HG03342 (cell line): ENCODE data around the gene FAM219A.

Experiments
- ATAC-seq: cut with Tn5 transposase; IDR thresholded peaks from one replicate; pipeline ENCODE4 v1.9.1; 2021; ENCODE audit warnings: mild to moderate bottlenecking, moderate library complexity; ENCODE audit not compliant: unreplicated experiment

The FAM219A gene

GRCh38 chr9:34458013-34458958 is at the start of gene FAM219A, which contains the start of gene DNAI1:
TSS of gene FAM219A (minus strand) at chr9:34458570. CDS start at chr9:34458263, 307 bp downstream.
TSS of gene DNAI1 (plus strand) at chr9:34458805. CDS start at chr9:34459006, 201 bp downstream.
- ATAC-seq: peak; percentile 97

GRCh38 chr9:34507966-34508365 is 49.6 kb upstream of the FAM219A start:
- no peak for ATAC-seq

GRCh38 chr9:34507556-34507955 is 49.2 kb upstream of the FAM219A start:
- no peak for ATAC-seq

- ATAC-seq: no peak
Observed at GRCh38 chr9:34506623-34507022, 48.3 kb upstream of the FAM219A start.

- ATAC-seq: no peak
Observed at GRCh38 chr9:34505370-34506120, 47.2 kb upstream of the FAM219A start.

- ATAC-seq: no peak
Observed at GRCh38 chr9:34503406-34503805, 45.0 kb upstream of the FAM219A start.

- ATAC-seq: no peak
Observed at GRCh38 chr9:34502891-34503290, 44.5 kb upstream of the FAM219A start.

GRCh38 chr9:34502471-34502870 is 44.1 kb upstream of the FAM219A start:
- no peak for ATAC-seq

GRCh38 chr9:34501889-34502425 is 43.6 kb upstream of the FAM219A start:
- ATAC-seq: no peak

GRCh38 chr9:34501372-34501771 is 43.0 kb upstream of the FAM219A start:
- ATAC-seq: no peak

GRCh38 chr9:34500623-34501267 is 42.4 kb upstream of the FAM219A start:
- ATAC-seq: no peak

GRCh38 chr9:34499076-34499475 is 40.7 kb upstream of the FAM219A start:
- no peak for ATAC-seq

GRCh38 chr9:34498553-34498952 is 40.2 kb upstream of the FAM219A start:
- ATAC-seq: no peak

GRCh38 chr9:34496149-34496712 is 37.9 kb upstream of the FAM219A start:
- ATAC-seq: no peak

- ATAC-seq: no peak
Observed at GRCh38 chr9:34493972-34494535, 35.7 kb upstream of the FAM219A start.

- ATAC-seq: no peak
Observed at GRCh38 chr9:34492051-34492450, 33.7 kb upstream of the FAM219A start.

GRCh38 chr9:34491596-34491995 is 33.2 kb upstream of the FAM219A start:
- no peak for ATAC-seq

- no peak for ATAC-seq
Observed at GRCh38 chr9:34490760-34491159, 32.4 kb upstream of the FAM219A start.

GRCh38 chr9:34490360-34490759 is 32.0 kb upstream of the FAM219A start:
- ATAC-seq: no peak

GRCh38 chr9:34486572-34486971 is 28.2 kb upstream of the FAM219A start:
- no peak for ATAC-seq
